OCI-LY1 (cell line): ENCODE results near the gene BMPR1B.

Source experiments
- EZH2 ChIP-seq: fragments of 200-600 bp; sonication (generic), shearing (Covaris generic); IDR thresholded peaks from 2 replicates; pipeline ENCODE4 v1.8.0; 2017; ENCODE audit warnings: borderline replicate concordance, mixed run types, mild to moderate bottlenecking, antibody characterized with exemption, low read length, moderate library complexity, mixed read lengths
- TF ChIP-seq, protein P1 (sequence below): fragments of 200-600 bp; sonication (generic), shearing (Covaris generic); IDR thresholded peaks from 2 replicates; pipeline ENCODE4 v1.5.1; 2017; ENCODE audit warnings: mild to moderate bottlenecking, antibody characterized with exemption, low read length, moderate library complexity, mixed read lengths

DNA sequence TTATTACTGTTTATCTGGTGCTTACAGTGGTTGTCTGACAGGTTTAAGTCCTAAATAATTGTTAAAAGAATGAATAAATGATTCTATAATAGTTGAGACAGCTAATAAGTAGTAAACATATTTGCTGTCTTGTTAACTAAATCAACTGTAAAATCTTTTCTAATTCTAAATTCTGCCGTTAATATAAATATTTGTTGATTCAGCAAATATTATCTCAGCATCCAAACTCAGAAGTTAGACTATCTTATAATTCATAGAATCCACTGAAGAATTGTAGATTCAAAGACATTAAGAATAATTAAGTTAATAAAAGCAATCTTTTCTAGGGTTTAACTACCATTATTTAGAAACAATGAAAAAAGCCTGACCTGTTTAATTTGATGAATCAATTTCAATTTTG lies 256.3 kb downstream of the BMPR1B start:
- TF ChIP-seq, protein P1, sequence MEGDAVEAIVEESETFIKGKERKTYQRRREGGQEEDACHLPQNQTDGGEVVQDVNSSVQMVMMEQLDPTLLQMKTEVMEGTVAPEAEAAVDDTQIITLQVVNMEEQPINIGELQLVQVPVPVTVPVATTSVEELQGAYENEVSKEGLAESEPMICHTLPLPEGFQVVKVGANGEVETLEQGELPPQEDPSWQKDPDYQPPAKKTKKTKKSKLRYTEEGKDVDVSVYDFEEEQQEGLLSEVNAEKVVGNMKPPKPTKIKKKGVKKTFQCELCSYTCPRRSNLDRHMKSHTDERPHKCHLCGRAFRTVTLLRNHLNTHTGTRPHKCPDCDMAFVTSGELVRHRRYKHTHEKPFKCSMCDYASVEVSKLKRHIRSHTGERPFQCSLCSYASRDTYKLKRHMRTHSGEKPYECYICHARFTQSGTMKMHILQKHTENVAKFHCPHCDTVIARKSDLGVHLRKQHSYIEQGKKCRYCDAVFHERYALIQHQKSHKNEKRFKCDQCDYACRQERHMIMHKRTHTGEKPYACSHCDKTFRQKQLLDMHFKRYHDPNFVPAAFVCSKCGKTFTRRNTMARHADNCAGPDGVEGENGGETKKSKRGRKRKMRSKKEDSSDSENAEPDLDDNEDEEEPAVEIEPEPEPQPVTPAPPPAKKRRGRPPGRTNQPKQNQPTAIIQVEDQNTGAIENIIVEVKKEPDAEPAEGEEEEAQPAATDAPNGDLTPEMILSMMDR = no peak
- no peak for TF ChIP-seq EZH2
